ENCODE measurements around the gene PRRG1. TPM values are rescaled to one million over a fixed set of nuclear protein-coding genes. Genes with fewer than 3 reads are reported as not detected.
"Not testable (repeated sequence)": the region's sequence is repeated elsewhere in the genome, so short reads cannot be mapped to it uniquely, and the experiment has no call there.

The PRRG1 gene
- polyA plus RNA-seq (2011; rRNA removed), result 15.4 and 23.3 TPM in 2 replicates
- polyA minus RNA-seq (2011; rRNA and poly(A)+ RNA removed), result 13.3 and 19.5 TPM in 2 replicates

DNA sequence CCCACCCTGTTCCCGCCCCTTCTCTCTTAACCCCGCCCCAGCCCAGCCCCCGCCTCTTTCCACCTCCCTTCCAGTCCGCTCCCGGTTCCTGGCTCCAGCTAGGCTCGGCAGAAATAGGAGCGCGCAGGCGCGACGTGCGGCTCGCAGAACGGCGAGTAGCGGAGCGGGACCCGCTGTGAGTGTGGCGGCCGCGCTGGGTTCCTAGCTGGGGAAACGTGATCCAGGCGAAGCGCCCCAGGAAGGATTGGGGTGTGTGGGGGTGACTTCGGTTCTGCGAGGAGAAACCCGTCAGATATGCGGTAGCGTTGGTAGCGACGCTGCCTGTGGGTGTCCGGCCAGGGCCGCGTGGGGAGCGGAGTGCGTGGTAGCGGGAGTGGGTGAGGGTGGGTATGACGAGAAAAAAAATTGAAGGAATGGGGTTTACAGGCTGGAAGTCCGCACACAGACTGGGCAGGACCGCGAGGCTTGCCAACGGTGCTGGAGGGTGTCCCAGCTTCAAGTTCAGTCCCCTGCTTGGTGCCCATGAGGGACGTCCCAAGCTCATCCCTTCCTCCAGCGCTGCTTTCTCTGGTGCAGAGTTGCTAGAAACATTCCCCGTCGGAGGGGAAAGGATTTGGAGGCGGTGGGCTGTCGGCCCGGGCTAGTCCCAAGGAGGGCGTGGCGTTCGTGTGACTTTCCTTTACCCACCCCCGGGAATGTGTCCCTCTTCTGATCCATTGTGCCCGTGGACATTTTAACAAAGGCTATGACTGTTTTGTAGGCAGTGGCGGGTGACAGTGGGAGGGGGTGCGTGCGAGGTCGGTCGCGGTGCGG lies at the start of gene PRRG1:
Gene PRRG1 (plus strand): TSS at position 144 of the 813 bp plus-strand sequence. CDS start 56,886 bp downstream, outside the sequence.
- Histone ChIP-seq H3K36me3 (ENCODE audit: control insufficient read depth, insufficient read depth, low read length) (no peaks in the 10 kb centered on the region), H3K4me3 (ENCODE audit: low read depth, low read length) (peak within 1 kb of the TSS; percentile 76), H3K27me3 (ENCODE audit: control insufficient read depth, insufficient read depth, low read length) (no peaks in the 10 kb centered on the region)
- POLR2A ChIA-PET, result no interaction called here
- CTCF ChIA-PET, result no interaction called here
- TF ChIP-seq, protein P1, sequence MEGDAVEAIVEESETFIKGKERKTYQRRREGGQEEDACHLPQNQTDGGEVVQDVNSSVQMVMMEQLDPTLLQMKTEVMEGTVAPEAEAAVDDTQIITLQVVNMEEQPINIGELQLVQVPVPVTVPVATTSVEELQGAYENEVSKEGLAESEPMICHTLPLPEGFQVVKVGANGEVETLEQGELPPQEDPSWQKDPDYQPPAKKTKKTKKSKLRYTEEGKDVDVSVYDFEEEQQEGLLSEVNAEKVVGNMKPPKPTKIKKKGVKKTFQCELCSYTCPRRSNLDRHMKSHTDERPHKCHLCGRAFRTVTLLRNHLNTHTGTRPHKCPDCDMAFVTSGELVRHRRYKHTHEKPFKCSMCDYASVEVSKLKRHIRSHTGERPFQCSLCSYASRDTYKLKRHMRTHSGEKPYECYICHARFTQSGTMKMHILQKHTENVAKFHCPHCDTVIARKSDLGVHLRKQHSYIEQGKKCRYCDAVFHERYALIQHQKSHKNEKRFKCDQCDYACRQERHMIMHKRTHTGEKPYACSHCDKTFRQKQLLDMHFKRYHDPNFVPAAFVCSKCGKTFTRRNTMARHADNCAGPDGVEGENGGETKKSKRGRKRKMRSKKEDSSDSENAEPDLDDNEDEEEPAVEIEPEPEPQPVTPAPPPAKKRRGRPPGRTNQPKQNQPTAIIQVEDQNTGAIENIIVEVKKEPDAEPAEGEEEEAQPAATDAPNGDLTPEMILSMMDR (IDR thresholded peaks at IDR 0.05; ENCODE audit: insufficient read depth, low read depth, low read length), result no peak
- peak; percentile 22 for DNase-seq (ENCODE audit: low read depth)

DNA sequence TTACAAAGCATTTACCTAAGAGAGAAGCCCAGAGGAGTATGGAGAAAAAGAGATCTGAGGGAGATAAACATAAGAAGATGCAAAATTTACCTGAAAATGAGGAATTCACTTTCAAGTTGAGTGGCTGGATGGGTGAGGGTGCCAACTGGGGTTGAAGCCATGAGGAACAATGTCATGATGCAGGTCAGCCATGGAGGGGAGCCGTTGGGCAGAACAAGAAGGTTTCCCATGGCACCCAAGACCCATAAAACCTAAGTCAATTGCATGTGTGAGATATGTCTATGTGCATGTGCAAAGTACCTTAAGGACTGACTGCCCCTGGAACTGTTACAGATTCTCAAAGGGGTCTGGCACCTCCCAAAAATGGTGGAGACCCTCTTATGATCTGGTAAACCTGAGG lies 46.6 kb upstream of the PRRG1 start:
- Histone ChIP-seq H3K27me3 (ENCODE audit: control insufficient read depth, insufficient read depth, low read length) (no peaks in the 10 kb centered on the region), H3K36me3 (ENCODE audit: control insufficient read depth, insufficient read depth, low read length) (no peaks in the 10 kb centered on the region), H3K4me3 (ENCODE audit: low read depth, low read length) (no peak overlapping the region)
- no peak for DNase-seq (ENCODE audit: low read depth)
- ChIA-PET CTCF (no interaction called here), POLR2A (no interaction called here)
- TF ChIP-seq, protein P1 (IDR thresholded peaks at IDR 0.05; ENCODE audit: insufficient read depth, low read depth, low read length), result peak; percentile 49

DNA sequence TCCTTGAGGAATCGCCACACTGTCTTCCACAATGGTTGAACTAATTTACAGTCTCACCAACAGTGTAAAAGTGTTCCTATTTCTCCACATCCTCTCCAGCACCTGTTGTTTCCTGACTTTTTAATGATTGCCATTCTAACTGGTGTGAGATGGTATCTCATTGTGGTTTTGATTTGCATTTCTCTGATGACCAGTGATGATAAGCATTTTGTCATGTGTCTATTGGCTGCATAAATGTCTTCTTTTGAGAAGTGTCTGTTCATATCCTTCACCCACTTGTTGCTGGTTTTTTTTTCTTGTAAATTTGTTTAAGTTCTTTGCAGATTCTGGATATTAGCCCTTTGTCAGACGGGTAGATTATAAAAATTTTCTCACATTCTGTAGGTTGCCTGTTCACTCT lies 43.9 kb upstream of the PRRG1 start:
- CTCF ChIA-PET; POLR2A ChIA-PET; DNase-seq (ENCODE audit: low read depth); H3K4me3 ChIP-seq (ENCODE audit: low read depth, low read length); H3K27me3 ChIP-seq (ENCODE audit: control insufficient read depth, insufficient read depth, low read length); H3K36me3 ChIP-seq (ENCODE audit: control insufficient read depth, insufficient read depth, low read length): not testable (repeated sequence)

- peak; percentile 27 for DNase-seq (ENCODE audit: low read depth)
- ChIA-PET CTCF (no interaction called here), POLR2A (no interaction called here)
- Histone ChIP-seq H3K4me3 (ENCODE audit: low read depth, low read length) (no peak overlapping the region), H3K36me3 (ENCODE audit: control insufficient read depth, insufficient read depth, low read length) (no peaks in the 10 kb centered on the region), H3K27me3 (ENCODE audit: control insufficient read depth, insufficient read depth, low read length) (no peaks in the 10 kb centered on the region)
- TF ChIP-seq, protein P1 (IDR thresholded peaks at IDR 0.05; ENCODE audit: insufficient read depth, low read depth, low read length), result no peak
These were observed 34.6 kb upstream of the PRRG1 start for GRCh38 chrX:37314531-37314930.

DNA sequence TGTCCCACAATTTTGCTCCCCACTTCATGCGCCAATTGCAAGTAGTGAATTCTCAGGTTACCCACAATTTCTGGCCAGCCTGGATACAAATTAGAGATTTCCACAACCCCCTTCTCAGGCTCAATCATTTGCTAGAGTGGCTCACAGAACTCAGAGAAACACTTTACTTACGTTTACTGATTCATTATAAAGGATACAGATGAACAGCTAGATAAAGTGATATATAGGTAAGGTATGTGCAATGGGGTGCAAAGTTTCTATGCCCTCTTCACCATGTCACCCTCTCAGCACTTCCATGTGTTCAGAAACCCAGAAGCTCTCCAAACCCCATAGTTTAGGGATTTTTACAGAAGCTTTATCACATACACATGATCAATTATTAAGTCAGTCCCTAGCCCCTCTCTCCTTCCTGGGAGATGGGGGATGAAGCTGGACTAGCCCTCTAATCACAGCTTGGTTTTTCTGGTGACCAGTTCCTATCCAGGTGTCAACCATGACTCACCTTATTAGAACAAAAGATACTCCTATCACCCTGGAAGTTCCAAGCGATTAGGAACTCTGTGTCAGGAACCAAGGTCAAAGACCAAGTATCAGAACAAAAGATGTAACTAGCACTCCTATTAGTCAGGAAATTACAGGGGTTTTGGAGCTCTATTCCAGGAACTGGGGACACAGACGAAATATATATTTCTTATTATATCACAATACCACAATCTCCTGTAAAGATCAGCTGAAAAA lies 33.5 kb upstream of the PRRG1 start:
- DNase-seq (ENCODE audit: low read depth), result no peak
- TF ChIP-seq, protein P1 (IDR thresholded peaks at IDR 0.05; ENCODE audit: insufficient read depth, low read depth, low read length), result no peak
- ChIA-PET POLR2A (no interaction called here), CTCF (no interaction called here)
- H3K27me3 ChIP-seq (ENCODE audit: control insufficient read depth, insufficient read depth, low read length), result no peaks in the 10 kb centered on the region
- no peak overlapping the region for H3K4me3 ChIP-seq (ENCODE audit: low read depth, low read length)
- H3K36me3 ChIP-seq (ENCODE audit: control insufficient read depth, insufficient read depth, low read length), result no peaks in the 10 kb centered on the region
